ENCODE measurements around the gene PTBP1. TPM values are rescaled to one million over a fixed set of nuclear protein-coding genes. Genes with fewer than 3 reads are reported as not detected.

Gene PTBP1
- total RNA-seq, 2 donors from 2014 or later: 284 to 457 TPM

DNA sequence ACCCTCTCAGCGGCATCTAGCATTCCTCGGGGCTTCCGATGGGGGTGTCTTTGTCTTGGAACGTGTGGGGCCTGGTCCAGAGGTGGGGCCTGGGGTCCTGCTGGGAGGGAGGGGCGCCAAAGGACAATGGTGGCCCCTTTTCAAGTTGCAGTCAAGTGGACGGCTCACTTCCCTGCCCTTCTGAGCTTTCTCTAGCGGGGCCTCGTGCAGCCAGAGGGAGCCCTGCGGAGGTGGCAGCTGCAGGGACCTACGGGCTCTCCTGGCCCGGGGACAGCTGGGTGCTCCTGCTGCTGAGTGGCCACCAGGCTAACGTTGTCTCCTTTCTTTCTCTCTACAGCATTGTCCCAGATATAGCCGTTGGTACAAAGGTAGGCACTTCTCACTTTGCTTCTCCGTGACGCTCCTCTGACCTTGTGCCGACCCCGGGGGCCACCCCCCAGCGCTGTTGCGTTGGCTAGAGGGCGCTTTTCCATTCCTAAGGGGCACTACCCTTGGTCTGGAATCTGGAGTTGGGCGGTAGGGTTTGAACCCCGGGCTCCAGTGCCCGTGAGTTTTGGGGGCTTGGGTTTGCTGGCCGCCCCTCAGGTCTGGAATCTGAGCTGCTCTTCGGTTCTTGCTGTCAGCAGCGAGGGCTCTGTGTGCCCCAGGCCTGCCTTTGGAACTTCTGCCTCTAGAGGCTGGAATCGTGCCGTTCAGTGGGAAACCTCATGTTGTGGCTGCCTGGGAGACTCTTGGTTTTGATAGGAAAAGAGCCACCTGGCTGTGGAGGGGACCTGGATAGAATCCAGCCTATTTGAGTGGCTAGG lies 2.0 kb downstream of the PTBP1 start:
- H3K36me3 ChIP-seq: peaks cover 10% of the 10 kb centered on the region
- peak overlapping the region; percentile 92 to 97 for H3K9ac ChIP-seq (ENCODE audit: low read depth in 2 of 2, low read length in 2 of 2)
- no peaks in the 10 kb centered on the region for H3K27me3 ChIP-seq
- no peaks in the 10 kb centered on the region for H3K9me3 ChIP-seq
- H3K4me1 ChIP-seq: peaks cover 28% of the 10 kb centered on the region
- H3K27ac ChIP-seq: peak overlapping the region; percentile 86
- peak overlapping the region; percentile 79 for H3K4me3 ChIP-seq
- intact Hi-C loops (cut with DNase I): no loop called here
- TF ChIP-seq, protein P1, sequence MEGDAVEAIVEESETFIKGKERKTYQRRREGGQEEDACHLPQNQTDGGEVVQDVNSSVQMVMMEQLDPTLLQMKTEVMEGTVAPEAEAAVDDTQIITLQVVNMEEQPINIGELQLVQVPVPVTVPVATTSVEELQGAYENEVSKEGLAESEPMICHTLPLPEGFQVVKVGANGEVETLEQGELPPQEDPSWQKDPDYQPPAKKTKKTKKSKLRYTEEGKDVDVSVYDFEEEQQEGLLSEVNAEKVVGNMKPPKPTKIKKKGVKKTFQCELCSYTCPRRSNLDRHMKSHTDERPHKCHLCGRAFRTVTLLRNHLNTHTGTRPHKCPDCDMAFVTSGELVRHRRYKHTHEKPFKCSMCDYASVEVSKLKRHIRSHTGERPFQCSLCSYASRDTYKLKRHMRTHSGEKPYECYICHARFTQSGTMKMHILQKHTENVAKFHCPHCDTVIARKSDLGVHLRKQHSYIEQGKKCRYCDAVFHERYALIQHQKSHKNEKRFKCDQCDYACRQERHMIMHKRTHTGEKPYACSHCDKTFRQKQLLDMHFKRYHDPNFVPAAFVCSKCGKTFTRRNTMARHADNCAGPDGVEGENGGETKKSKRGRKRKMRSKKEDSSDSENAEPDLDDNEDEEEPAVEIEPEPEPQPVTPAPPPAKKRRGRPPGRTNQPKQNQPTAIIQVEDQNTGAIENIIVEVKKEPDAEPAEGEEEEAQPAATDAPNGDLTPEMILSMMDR (IDR thresholded peaks at IDR 0.05): no peak
- no peak for DNase-seq

DNA sequence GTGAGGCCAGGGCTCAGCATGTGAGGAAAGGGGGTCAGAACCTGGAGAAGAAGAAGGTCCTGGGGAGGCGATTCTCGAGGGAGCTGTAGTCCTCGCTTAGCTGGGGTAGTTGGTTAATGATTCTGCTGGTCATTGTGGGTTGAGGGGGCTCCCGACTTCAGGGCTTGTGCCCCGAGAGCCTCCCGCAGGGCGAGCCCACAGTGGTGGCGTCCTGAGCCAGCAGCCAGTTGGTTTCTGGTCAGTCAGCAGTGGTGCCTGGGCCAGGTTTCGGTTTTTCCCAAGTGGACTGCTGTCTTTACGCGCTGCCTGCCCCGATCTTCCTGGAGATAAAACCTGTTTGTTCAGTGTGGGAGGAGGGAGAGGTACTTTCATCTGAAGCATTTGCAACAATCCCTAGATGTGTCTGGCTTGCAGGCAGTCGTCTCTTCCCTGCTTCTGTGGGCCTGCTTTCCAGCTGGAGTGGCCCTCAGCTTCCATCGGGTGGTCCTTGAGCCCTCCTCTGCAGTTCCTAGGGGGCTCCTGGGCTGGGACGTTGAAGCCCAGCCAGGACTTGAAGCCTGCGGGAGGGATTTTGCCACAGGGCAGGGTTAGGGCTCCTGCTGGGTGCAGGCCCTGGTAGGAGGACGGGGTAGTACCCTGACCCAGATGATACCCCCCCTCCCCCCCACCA lies 3.2 kb downstream of the PTBP1 start:
- H3K9me3 ChIP-seq: no peaks in the 10 kb centered on the region
- H3K27me3 ChIP-seq: no peaks in the 10 kb centered on the region
- peak; percentile 65 for DNase-seq
- peaks cover 28% of the 10 kb centered on the region for H3K4me1 ChIP-seq
- H3K4me3 ChIP-seq: peak overlapping the region; percentile 16
- H3K36me3 ChIP-seq: peaks cover 22% of the 10 kb centered on the region
- peak overlapping the region; percentile 86 for H3K27ac ChIP-seq
- TF ChIP-seq, protein P1 (IDR thresholded peaks at IDR 0.05): no peak
- intact Hi-C loops (cut with DNase I): no loop called here
- peak overlapping the region; percentile 58 to 76 for H3K9ac ChIP-seq (ENCODE audit: low read depth in 2 of 2, low read length in 2 of 2)

DNA sequence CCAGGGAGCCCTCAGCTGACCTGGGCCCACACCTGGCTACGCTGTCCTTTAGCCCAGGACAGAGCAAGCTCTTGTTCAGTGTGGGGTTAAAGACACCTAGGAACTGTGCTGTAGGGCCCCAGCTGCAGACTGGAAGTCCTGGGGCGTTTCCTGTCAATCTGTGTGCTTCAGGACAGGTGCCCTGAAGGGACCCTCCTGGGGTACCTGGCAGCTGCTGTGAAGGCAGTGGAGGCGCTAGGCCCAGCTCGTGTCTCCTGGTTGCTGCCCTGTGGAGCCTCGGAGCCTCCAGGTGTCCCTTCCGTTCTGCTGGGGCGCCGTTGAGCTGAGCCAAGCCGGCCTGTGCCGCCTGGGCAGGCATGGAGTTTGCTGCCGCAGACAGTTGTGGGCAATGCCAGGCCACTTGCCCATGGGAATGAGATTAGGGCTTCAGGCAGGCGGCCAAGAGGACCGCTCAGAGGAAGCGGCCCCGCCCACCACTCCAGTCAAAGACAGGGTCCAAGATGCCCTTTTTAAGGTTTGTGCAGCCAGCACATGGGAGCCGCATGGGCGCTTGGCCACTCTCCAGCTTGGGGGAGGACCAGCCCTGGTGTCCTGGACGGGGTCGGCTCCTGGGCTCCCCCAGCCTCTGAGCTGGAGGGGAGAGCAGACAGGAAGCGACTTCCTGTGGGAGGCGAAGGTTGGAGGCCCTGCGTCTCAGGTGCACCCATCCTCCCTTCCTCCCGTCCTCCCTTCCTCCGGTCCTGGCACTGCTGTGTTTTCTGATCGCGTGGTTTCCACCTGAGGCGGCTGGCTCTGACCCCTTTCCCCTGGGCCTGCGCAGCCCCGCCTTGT lies 4.0 kb downstream of the PTBP1 start:
- H3K4me1 ChIP-seq: peaks cover 28% of the 10 kb centered on the region

DNA sequence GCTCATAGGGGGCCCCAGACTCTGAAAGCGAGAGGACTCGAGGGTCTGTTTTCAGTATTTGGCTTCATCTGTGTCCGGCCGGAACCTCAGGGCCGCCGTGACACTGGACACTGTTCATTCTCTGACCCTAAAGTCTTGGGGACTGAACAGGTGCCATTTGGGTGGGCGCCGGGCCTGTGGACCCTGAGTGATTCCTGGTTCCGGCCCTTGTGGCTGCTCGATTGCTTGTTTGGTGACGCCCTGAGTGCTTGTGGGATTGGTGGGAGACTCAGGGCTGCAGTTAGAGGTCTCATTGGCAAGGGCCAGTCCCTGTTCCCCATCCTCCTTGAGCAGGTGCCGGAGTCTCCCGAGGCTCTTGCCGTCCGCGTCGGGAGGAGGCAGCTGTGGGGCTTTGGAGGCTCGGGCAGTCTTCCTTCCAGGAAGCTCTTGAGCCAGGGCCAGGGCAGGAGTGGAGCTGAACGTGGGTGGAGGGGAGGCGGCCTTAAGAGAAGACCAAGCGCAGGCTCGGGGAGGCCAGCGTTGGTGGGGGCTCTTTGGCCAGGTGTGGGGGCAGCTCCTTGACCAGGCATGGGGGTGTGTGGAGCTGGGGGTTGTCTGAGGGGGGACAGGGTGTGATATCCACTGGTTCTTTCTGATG lies 4.7 kb downstream of the PTBP1 start:
- Histone ChIP-seq H3K4me3 (no peak overlapping the region), H3K4me1 (peaks cover 28% of the 10 kb centered on the region), H3K36me3 (peaks cover 37% of the 10 kb centered on the region), H3K9me3 (no peaks in the 10 kb centered on the region), H3K27me3 (no peaks in the 10 kb centered on the region), H3K27ac (no peak overlapping the region), H3K9ac (ENCODE audit: low read depth in 2 of 2, low read length in 2 of 2) (peak overlapping the region; percentile 58 to 76)
- TF ChIP-seq, protein P1 (IDR thresholded peaks at IDR 0.05): no peak
- intact Hi-C loops (cut with DNase I): no loop called here
- no peak for DNase-seq

More for the DNA sequence above, 4.0 kb downstream of the PTBP1 start:
- Histone ChIP-seq H3K9me3 (no peaks in the 10 kb centered on the region), H3K27ac (peak overlapping the region; percentile 86), H3K9ac (ENCODE audit: low read depth in 2 of 2, low read length in 2 of 2) (peak overlapping the region; percentile 58 to 76), H3K27me3 (no peaks in the 10 kb centered on the region), H3K36me3 (peaks cover 30% of the 10 kb centered on the region), H3K4me3 (peak overlapping the region; percentile 16)
- TF ChIP-seq, protein P1 (IDR thresholded peaks at IDR 0.05): no peak
- intact Hi-C loops (cut with DNase I): no loop called here
- DNase-seq: peak; percentile 55

Measured in colonic mucosa (tissue), 4 donors.